Activated naive CD8-positive, alpha-beta T cell treated with anti-CD3 and anti-CD28 coated beads, Interleukin-2, amount 50 U/mL, for 24 hours (primary cell): ENCODE results near the gene R3HDM2.

Source experiments
- ATAC-seq: fragments of 150-1000 bp; cut with Tn5 transposase; one replicate; pipeline ENCODE4 v1.10.0; 2021
- DNase-seq: peaks from one replicate; pipeline ENCODE4 v3.0.0; 2021
- H3K27ac Mint-ChIP-seq: one replicate; pipeline ENCODE4 v1.8.0; 2021; ENCODE audit warnings: mild to moderate bottlenecking, mixed read lengths
- H3K27me3 Mint-ChIP-seq: one replicate; pipeline ENCODE4 v1.8.0; 2021; ENCODE audit warnings: mixed read lengths
- H3K36me3 Mint-ChIP-seq: one replicate; pipeline ENCODE4 v1.8.0; 2021; ENCODE audit warnings: low read depth, mixed read lengths
- H3K4me1 Mint-ChIP-seq: one replicate; pipeline ENCODE4 v1.8.0; 2021; ENCODE audit warnings: mixed read lengths
- H3K4me3 Mint-ChIP-seq: one replicate; pipeline ENCODE4 v1.8.0; 2021; ENCODE audit warnings: mild to moderate bottlenecking, moderate library complexity, mixed read lengths
- H3K9me3 Mint-ChIP-seq: one replicate; pipeline ENCODE4 v1.8.0; 2021; ENCODE audit warnings: mixed read lengths

The R3HDM2 gene

GRCh38 chr12:57471661-57472060 is 40.8 kb upstream of the R3HDM2 start:
- DNase-seq (no peak), ATAC-seq (no peak)
- no peak overlapping the region for H3K27ac Mint-ChIP-seq
- H3K27me3 Mint-ChIP-seq: no peaks in the 10 kb centered on the region
- peaks cover 40% of the 10 kb centered on the region for H3K36me3 Mint-ChIP-seq
- peaks cover 37% of the 10 kb centered on the region for H3K4me1 Mint-ChIP-seq
- H3K9me3 Mint-ChIP-seq: no peaks in the 10 kb centered on the region
- H3K4me3 Mint-ChIP-seq: no peak overlapping the region

DNA sequence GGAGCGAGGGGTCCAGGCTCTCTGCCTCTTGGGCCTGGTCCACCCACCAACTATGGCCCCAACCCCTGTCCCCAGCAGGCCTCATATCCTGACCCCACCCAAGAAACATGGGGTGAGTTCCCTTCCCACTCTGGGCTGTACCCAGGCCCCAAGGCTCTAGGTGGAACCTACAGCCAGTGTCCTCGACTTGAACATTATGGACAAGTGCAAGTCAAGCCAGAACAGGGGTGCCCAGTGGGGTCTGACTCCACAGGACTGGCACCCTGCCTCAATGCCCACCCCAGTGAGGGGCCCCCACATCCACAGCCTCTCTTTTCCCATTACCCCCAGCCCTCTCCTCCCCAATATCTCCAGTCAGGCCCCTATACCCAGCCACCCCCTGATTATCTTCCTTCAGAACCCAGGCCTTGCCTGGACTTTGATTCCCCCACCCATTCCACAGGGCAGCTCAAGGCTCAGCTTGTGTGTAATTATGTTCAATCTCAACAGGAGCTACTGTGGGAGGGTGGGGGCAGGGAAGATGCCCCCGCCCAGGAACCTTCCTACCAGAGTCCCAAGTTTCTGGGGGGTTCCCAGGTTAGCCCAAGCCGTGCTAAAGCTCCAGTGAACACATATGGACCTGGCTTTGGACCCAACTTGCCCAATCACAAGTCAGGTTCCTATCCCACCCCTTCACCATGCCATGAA is 40.3 kb upstream of the R3HDM2 start:
- DNase-seq (no peak), ATAC-seq (peak; percentile 3)
- Mint-ChIP-seq H3K4me1 (peaks cover 35% of the 10 kb centered on the region), H3K27ac (no peak overlapping the region), H3K36me3 (peaks cover 34% of the 10 kb centered on the region), H3K9me3 (no peaks in the 10 kb centered on the region), H3K4me3 (no peak overlapping the region), H3K27me3 (no peaks in the 10 kb centered on the region)

GRCh38 chr12:57470286-57470969 is 39.6 kb upstream of the R3HDM2 start:
- peaks cover 34% of the 10 kb centered on the region for H3K36me3 Mint-ChIP-seq
- H3K4me1 Mint-ChIP-seq: peaks cover 30% of the 10 kb centered on the region
- H3K9me3 Mint-ChIP-seq: no peaks in the 10 kb centered on the region
- peak; percentile 6 for ATAC-seq
- H3K27me3 Mint-ChIP-seq: no peaks in the 10 kb centered on the region
- no peak overlapping the region for H3K4me3 Mint-ChIP-seq
- no peak overlapping the region for H3K27ac Mint-ChIP-seq
- DNase-seq: no peak

DNA sequence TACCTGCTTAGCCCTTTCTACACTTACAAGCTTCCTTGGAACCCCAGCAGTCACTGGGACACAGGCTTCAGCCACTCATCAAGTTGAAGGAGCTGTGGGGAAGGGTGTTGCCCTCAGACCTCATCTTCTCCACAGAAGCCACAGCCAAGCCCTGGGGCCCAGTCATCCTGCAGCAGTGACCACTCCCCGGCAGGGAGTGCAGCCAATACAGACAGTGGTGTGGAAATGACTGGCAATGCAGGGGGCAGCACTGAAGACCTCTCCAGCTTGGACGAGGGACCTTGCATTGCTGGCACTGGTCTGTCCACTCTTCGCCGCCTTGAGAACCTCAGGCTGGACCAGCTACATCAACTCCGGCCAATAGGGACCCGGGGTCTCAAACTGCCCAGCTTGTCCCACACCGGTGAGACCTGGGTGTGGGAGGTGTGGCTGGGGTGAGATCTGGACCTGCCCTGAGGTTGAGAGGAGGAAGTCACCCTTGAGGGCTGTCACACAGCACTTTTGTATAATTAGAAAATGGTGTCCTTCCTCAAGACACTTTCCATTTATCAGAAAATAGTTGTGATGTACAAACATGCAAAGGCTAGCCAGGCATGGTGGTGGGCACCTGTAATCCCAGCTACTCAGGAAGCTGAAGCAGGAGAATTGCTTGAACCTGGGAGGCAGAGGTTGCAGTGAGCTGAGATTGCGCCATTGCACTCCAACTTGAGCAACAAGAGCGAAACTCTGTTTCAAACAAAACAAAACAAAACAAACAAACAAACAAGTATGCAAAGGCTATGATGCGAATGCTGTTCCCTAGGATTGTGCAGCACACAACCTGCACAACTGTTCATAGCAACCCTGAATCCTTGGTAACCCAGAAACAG is 38.7 kb upstream of the R3HDM2 start:
- no peak for DNase-seq
- Mint-ChIP-seq H3K27ac (no peak overlapping the region), H3K27me3 (no peaks in the 10 kb centered on the region), H3K36me3 (peaks cover 29% of the 10 kb centered on the region), H3K9me3 (no peaks in the 10 kb centered on the region), H3K4me1 (peaks cover 29% of the 10 kb centered on the region), H3K4me3 (no peak overlapping the region)
- no peak for ATAC-seq

- peaks cover 28% of the 10 kb centered on the region for H3K4me1 Mint-ChIP-seq
- H3K27ac Mint-ChIP-seq: no peak overlapping the region
- DNase-seq: no peak
- no peak overlapping the region for H3K4me3 Mint-ChIP-seq
- no peaks in the 10 kb centered on the region for H3K27me3 Mint-ChIP-seq
- H3K9me3 Mint-ChIP-seq: no peaks in the 10 kb centered on the region
- no peak for ATAC-seq
- peaks cover 18% of the 10 kb centered on the region for H3K36me3 Mint-ChIP-seq
Measured at GRCh38 chr12:57467915-57468314, 37.1 kb upstream of the R3HDM2 start.

- Mint-ChIP-seq H3K27me3 (no peaks in the 10 kb centered on the region), H3K9me3 (no peaks in the 10 kb centered on the region), H3K27ac (no peak overlapping the region), H3K36me3 (peaks cover 13% of the 10 kb centered on the region), H3K4me3 (no peak overlapping the region), H3K4me1 (peaks cover 28% of the 10 kb centered on the region)
- DNase-seq: no peak
- ATAC-seq: no peak
Measured at GRCh38 chr12:57467212-57467874, 36.5 kb upstream of the R3HDM2 start.

- Mint-ChIP-seq H3K27ac (no peak overlapping the region), H3K36me3 (peaks cover 8% of the 10 kb centered on the region), H3K4me1 (peaks cover 28% of the 10 kb centered on the region), H3K9me3 (no peaks in the 10 kb centered on the region), H3K27me3 (peaks cover 1% of the 10 kb centered on the region), H3K4me3 (no peak overlapping the region)
- ATAC-seq (no peak), DNase-seq (no peak)
Measured at GRCh38 chr12:57465747-57466505, 35.1 kb upstream of the R3HDM2 start.

GRCh38 chr12:57465030-57465746 is 34.3 kb upstream of the R3HDM2 start:
- peaks cover 8% of the 10 kb centered on the region for H3K36me3 Mint-ChIP-seq
- peaks cover 6% of the 10 kb centered on the region for H3K27me3 Mint-ChIP-seq
- ATAC-seq: no peak
- H3K9me3 Mint-ChIP-seq: no peaks in the 10 kb centered on the region
- no peak for DNase-seq
- peaks cover 33% of the 10 kb centered on the region for H3K4me1 Mint-ChIP-seq
- H3K4me3 Mint-ChIP-seq: no peak overlapping the region
- no peak overlapping the region for H3K27ac Mint-ChIP-seq

DNA sequence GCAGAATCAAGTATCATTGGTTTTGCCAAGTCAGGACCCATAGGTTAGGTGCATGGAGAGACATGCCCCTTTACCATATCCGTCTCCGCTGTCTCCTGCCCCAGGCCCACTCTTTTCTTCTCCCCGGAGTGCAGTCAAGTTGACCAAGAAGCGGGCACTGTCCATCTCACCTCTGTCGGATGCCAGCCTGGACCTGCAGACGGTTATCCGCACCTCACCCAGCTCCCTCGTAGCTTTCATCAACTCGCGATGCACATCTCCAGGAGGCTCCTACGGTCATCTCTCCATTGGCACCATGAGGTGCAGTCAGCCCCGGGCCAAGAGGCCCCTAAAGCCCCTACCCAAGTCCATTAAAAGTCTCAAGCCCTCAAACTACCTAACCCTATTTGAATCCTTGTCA is 33.7 kb upstream of the R3HDM2 start:
- Mint-ChIP-seq H3K4me1 (peaks cover 34% of the 10 kb centered on the region), H3K27ac (no peak overlapping the region), H3K27me3 (peaks cover 6% of the 10 kb centered on the region), H3K9me3 (no peaks in the 10 kb centered on the region), H3K36me3 (peaks cover 8% of the 10 kb centered on the region), H3K4me3 (no peak overlapping the region)
- DNase-seq (no peak), ATAC-seq (no peak)

GRCh38 chr12:57462912-57463253 is 32.0 kb upstream of the R3HDM2 start:
- H3K9me3 Mint-ChIP-seq: no peaks in the 10 kb centered on the region
- peak overlapping the region; percentile 84 for H3K4me3 Mint-ChIP-seq
- H3K36me3 Mint-ChIP-seq: peaks cover 4% of the 10 kb centered on the region
- no peak for DNase-seq
- H3K27me3 Mint-ChIP-seq: peaks cover 6% of the 10 kb centered on the region
- H3K27ac Mint-ChIP-seq: peak overlapping the region; percentile 76
- H3K4me1 Mint-ChIP-seq: peaks cover 47% of the 10 kb centered on the region
- ATAC-seq: no peak

DNA sequence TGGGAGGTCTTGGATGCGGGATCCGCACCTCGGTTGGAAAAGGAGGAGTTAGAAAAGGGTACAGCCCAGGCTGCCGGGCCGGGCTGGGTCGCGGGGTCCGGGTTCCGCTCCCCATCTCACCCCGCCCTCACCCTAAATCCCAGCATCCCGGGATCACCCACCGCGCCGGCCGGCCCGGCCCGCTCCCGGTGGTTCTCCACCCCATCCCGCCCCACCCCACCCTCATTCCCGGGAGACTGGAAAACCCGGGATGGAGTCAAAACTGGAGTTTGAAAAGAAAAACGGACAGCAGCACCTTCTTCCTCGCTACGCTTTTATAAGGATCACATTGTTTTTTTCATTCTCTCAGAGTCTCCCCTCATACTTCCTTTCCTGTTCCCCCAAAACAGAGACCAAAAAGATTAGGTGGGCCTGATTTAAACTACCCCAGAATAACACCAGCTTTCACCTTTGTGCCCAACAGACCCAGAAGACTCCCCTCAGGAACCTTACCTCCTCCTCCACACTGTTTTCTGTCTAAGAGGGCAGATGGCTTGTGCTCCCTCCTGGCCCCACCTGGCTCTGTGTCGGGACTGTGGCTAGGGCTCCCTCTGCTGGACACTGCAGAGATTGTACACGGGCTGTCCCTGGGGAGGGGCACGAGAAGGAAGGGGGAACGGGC is 31.5 kb upstream of the R3HDM2 start:
- Mint-ChIP-seq H3K4me3 (peak overlapping the region; percentile 84), H3K4me1 (peaks cover 48% of the 10 kb centered on the region), H3K27me3 (peaks cover 6% of the 10 kb centered on the region), H3K9me3 (no peaks in the 10 kb centered on the region), H3K36me3 (peaks cover 4% of the 10 kb centered on the region), H3K27ac (peak overlapping the region; percentile 76)
- DNase-seq: peak; percentile 90
- ATAC-seq: peak; percentile 86

- Mint-ChIP-seq H3K4me1 (peaks cover 49% of the 10 kb centered on the region), H3K36me3 (no peaks in the 10 kb centered on the region), H3K27me3 (peaks cover 6% of the 10 kb centered on the region), H3K27ac (no peak overlapping the region), H3K4me3 (peak overlapping the region; percentile 84), H3K9me3 (no peaks in the 10 kb centered on the region)
- ATAC-seq: no peak
- DNase-seq: no peak
Measured at GRCh38 chr12:57461917-57462250, 31.0 kb upstream of the R3HDM2 start.

- no peak for ATAC-seq
- H3K9me3 Mint-ChIP-seq: no peaks in the 10 kb centered on the region
- no peaks in the 10 kb centered on the region for H3K36me3 Mint-ChIP-seq
- H3K4me3 Mint-ChIP-seq: peak overlapping the region; percentile 84
- H3K4me1 Mint-ChIP-seq: peaks cover 54% of the 10 kb centered on the region
- peaks cover 6% of the 10 kb centered on the region for H3K27me3 Mint-ChIP-seq
- peak; percentile 63 for DNase-seq
- no peak overlapping the region for H3K27ac Mint-ChIP-seq
Measured at GRCh38 chr12:57461276-57461916, 30.6 kb upstream of the R3HDM2 start.
